GM21390 (cell line): Measurements from ENCODE around the gene CAMK1G.

Source experiments
- ATAC-seq: cut with Tn5 transposase; IDR thresholded peaks from one replicate; pipeline ENCODE4 v1.9.1; 2021; ENCODE audit not compliant: unreplicated experiment

The CAMK1G gene

DNA sequence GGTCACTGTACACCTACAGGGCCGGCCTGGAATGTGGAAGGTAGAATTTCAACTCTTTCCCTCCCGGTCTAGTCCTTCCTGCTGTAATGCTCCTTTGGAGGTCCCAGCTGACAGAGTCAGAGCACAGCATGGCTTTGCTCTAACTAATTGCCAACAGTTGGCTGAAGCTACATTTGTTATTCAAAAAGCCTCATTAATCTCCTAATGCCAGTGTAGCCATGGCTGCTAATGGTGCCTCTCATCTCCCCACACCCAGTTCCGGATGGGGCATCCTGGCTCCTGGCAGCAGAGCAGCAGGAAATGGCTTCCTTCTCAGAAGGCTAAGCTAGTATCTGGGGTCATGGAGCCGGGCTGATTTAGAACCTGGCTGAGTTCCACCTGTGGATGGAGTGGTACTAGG, 18.7 kb upstream of the CAMK1G start:
- ATAC-seq, result no peak

DNA sequence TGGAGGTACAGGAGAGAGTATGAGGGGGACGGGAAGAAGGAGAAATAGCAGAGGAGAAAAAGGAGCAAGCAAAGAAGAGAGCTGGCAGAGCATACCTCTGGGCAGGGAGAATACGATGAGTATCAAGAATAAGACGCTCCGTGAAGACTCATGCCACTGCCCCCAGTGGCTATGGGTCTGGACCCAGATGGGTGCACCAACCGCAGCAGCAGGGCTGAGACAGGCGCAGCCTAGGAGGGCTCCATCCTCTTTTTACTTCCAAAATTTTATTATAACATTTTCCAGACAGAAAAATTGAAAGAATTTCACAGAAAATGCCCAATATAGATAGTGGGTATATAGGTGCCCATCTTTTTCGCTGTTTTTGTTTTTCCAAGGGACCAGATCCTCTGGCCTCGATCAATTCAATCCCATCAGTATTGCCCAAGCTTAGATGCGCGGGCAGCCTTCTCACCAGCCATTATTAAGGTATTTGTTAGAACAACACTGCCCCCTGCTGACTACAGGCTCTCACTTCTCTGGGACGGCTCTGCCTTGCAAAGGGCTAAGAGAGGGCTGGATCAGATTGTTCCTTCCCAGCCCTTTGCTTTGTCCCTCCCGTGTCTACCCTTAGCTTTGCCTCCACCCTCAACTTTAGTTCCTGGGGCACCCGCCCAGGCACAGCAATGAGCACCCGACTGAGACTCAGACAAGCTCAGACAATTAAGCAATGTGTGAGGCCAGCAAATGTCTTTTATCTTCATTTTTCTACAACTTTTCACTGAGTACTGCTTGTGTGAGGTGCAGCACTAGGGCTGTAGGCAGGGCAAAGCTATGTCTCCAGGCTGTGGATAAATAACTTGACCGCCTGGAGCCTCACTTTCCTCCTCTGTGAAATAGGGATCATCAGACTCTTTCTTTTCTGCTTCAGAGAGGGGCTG, 17.5 kb upstream of the CAMK1G start:
- peak; percentile 93 for ATAC-seq

DNA sequence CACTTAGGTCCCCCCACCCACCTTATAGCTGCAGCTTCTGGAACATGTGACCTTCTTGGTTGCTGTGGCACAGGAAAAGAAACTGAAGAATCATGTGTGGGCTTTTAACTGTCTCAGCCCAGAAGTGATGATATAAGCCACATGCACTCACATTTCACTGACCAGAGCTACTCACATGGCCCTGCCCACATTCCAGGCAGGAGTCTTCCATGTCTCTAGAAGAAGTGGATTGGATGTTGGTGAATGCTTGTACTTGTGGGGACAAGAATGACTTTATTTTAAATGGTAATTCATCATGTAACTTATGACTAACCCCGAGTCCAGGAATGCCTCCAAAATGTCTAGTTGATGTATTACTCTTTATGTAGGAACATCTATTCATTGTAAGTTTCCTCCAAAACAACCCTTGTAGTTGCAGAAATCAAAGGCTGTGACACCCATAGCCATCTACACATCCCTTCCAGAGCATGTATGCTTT, 15.8 kb upstream of the CAMK1G start:
- no peak for ATAC-seq

DNA sequence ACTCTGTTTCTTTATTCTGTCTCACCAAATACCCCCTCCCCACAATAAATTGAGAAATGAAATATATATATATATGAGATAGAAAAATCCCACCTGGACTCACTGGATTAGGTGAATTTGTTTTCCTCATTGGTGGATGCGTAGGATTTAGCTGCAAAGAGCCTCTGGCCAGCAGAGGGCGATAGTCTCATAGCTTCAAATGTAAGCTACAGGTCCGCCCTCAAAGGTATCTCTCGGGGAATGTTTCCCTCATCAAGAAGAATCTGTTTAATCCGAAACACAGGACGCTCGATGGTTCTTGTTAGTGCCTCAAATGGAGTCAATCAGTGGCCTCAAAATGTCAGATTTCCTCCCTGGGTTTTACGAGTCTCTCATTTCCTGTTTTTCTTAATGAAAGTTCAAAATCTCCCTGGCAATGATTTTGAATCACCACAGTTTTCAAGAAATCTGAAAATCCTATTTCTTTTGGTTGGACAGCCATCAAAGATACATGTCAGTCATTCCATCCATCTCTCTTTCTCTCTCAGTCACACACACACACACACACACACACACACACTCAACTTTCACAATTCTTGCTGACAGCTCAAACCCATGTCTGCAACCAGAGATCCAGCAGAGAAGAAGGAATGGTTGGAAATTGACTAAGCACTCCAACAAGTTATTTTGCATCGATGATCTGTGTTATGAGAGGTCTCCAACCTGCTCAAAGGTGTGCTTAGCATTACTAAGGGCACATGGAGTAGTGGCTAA, 13.9 kb upstream of the CAMK1G start:
- no peak for ATAC-seq

DNA sequence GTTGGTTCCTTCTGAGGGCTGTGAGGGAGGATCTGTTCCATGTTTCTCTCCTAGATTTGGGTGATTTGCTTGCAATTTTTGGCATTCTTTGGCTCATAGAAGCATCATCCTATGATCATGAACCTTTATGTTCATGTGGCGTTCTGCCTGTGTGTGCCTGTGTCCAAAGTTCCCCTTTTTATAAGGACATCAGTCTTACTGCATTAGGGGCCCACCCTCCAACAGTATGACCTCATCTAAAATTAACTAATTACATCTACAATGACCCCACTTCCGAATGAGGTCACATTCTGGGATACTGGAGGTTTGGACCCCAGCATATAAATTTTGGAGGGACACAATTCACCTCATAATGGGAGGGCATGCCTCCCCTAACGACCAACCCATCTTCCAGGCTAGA, 12.8 kb upstream of the CAMK1G start:
- no peak for ATAC-seq

DNA sequence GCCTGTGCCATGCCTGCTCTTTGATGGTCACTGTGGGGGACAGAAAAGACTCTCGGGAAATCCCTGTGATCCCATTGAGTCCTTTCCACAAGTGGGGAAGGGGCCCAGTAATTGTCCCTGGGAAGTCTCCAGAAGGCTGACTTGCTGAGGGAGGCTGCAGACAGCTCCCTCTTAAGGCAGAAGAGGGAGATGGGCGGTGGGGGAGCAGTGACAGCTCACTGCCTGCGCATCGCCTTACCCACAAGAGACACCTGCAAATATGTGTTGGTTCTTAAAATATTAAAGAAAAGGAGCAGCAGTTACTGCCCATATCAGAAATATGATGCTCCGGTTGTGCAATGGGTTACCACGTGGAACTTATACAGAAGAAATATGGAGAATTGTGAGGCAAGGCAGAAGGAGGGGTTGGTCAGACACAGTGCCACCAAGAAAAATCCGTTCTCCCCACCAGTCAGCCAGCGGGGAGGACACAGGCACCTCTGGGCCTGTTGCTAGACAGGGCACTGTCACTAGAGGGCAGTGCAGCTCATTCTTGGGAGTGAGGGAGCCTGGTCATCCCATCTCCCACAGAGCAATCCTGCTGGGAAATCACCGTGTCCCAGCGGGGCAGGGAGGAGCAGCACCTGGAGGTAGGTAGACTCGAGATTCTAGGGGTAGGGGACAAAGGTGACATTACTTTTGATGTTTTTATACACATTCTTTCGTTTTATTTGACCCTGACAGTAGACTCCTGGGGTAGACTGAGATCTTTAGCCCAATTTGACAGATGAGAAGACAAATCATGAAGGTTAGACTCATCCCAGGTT, 6.9 kb upstream of the CAMK1G start:
- peak; percentile 79 for ATAC-seq

DNA sequence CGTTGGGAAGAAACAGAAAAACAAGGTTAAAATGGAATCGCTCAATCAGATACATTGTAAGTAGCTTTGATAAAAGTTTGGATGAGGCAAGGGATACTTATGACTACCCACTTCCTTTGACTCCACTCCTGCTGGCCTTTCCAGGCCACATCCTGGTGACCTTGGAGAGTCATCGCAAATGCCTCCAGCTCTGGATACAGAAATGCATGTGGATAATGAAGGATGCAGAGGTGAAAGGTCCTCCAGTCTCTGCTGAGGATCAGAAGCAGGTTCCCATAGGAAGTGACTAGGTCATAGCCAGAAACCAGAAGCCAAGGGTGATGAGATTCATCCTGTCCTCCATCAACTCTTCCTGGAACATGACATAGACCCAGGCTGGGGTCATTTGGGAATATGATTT, 6.2 kb upstream of the CAMK1G start:
- ATAC-seq, result no peak

DNA sequence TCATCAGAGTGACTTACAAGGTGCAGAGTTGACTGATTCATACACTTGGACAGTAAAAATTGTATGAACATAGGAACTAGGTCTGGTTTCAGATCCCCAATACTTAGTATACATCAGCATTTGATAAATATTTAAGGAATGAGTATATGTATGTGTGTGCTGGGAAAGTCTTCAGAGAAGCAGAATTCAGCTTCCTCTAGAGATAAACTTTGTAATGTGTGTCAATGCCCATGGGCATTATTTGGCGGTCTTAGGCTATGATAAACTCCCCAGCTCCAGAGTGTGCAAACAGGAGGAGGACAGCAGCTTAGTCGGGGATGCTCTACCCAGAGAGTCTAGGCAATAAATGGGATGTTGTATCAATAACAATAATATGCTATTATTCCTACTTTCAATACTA, 2.9 kb upstream of the CAMK1G start:
- ATAC-seq, result no peak

DNA sequence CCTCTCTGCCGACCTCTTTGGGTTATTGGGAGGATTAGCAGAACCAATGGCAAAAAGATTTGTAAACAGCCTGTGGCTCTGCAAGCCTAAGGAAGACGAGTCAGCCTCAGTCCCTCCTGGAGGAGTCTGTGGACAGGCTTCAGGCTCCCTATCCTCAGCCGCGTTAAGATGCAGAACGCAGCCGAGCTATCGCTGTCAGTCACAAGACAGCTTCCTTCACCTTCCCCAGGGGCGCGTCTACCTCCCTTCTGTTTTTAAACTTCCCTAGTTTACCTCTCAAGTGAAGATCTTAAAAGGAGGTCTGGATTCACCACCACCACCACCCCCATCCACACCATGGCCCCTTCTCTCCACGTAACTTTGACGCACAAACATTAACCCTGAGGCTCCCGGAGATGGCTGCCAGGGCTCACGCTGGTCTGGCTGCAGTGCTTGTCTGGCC, 738 bp downstream of the CAMK1G start:
- no peak for ATAC-seq

DNA sequence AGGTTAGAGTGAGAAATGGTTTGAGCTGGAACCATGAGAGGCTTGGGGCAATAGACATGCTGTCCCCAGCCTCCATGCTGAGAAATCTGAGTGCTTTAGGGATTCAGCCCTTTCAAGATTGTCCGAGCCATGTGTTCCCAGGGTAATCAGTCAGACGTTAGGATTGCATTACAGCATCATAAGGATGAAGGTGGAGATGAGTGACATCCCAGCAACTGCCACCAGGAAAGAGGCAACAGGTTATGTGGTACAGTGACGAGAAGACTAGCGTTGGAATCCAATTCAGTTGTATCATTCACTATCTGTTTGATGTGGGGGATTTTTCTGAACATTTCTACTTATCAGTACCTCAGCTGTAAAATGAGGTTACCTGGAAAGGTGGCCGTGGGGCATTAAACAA, 1.7 kb downstream of the CAMK1G start:
- no peak for ATAC-seq

DNA sequence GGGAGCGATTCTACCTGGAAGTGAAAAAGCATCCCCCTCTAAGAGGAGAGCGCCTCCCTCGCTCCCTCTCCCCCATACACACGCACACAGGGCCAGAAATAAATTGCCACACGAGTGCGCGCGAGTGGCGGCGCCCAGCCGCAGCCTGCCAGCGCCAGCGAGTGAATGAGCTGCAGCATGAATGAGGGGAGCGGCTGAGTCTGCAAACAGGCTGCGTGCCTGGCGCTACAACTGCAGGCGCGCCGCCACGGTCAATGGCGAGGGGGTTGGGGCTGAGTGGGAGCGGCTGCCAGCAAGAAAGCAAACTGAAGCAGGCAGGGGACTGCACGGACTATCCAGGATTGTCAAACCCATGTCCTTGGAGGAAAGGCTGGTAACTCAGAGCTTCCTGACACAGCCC, 2.2 kb downstream of the CAMK1G start:
- no peak for ATAC-seq

DNA sequence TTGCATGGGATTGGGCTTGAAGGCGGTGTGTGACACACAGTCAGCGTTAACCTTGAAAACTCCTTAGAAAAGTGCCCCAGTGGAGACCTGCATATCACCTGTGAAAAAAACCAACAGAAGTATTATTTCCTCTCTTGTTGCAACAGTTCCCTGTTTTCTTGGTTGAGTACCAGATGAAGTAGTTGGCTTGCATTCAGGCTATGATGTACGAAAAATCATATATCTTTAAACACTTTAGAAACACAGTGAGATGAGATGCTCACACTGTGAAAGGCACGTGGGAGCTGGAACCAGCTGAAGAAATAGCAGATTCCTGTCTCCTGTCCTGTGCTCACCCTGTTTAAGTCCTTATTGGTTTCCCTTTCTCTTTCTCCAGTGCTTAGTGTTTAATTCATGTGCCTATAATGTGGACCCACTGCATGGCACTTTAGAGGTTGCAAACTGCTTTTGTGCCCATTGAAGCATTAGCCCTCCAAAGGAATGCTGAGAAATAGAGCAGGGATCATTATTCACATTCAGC, 2.8 kb downstream of the CAMK1G start:
- ATAC-seq, result no peak

DNA sequence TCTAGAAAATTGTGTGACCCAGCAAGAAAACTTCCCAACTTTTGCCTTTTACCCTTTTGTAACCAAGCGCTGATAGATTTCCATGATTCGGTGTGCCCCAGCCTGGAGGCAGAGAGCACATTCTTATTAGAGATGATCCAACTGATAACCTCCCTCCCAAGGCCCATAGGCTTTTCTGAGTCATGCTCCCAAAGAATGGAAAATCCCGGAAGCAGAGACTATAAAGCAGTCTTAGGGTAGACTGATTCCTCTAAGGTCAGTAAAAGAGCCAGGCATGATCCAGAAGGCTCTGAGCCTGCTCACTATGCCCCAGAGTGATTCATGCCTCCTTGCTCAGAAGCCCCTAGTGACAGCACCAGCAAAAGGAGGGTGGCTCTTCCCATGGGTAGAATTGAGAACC, 4.3 kb downstream of the CAMK1G start:
- ATAC-seq, result no peak

DNA sequence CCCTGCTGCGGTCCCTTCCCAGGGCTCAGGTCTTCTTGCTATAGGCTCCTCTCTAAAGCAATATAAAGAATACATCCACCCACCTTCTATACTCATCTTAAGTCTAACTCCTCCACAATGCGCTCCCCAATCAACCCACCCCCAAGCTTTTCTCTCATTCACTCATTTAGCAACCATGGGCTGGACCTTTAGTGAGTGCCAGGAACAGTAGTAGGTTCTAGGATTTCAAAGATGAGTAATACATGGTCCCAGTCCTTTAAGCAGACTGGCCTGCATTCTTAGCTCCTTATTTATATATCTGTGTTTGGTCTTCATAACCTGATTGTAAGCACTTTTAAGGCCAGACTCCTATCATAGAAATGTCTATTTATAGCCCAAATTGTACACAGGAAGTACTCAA, 5.9 kb downstream of the CAMK1G start:
- ATAC-seq, result no peak

DNA sequence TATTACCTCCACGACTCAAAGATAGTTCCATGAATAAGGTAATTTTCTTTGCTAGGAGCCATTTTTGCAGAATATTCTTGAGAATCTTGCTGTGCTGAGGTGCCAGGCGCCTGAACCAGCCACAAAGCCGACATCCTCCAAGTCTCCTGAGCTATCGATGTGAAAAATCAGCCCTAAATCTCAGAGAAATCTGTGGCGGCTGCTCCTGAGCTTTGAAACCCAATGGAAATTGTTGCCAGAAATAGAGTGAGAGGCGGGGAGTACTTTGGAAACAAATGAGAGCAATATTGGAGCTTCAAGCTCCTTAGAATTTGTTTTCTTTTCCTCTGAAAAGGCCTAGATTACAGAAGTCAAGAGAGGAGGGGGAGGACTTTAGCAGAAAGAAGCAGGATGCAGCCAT, 6.3 kb downstream of the CAMK1G start:
- no peak for ATAC-seq

DNA sequence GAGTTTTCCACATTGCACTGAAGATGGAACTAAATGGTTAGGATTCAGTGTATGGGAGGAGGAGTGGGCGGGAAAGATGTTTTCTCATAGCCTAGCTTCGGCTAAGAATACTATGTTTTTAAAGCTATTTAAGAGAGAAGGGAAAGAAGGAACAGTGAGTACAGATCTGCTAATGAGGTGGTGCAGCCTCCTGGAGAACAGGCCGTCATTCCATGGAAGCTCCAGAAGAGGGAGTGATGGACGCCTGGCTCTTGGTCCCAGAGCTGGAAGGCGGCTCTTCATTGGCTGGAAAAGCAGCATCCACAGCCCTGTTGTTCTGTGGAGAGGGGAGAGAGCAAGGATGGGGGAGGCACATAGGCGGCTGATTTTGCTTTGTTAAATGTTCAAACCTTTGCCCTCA, 6.9 kb downstream of the CAMK1G start:
- ATAC-seq, result no peak

DNA sequence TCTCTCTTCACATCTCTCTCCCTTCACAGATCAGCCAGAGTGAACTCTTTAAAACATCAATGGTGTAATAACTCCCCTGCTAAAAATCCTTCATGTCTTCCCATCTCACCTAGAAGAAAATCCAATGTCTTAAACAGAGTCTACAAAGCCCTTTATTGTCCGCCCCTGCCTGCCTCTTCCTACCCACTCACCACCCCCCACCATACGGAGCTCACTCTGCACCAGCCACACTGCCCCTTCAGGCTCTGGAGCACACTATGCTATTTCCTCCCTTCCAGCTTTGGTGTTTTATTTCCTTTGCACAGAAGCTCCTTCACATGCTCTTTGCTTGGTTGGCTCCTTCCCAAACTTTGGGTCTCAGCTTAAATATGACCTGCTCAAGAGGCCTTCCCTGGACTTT, 10.2 kb downstream of the CAMK1G start:
- no peak for ATAC-seq

DNA sequence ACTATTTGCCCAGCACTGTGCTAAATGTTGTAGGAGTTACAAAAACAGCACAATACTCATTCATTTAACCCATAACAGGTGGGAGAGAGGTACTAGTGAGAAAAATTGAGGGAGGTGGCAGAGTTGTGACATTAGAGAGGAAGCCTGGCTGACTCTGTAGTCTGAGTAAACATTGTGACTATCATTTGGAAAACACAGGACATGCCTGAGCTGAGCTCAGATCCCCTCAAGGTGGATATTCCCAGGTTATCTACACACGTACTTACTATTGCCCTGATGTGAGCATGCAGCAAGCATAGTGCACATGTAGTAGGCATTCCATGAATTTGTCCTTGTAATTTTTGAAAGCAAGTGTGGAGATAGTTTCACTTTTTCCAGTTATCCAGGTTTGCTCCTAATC, 10.9 kb downstream of the CAMK1G start:
- ATAC-seq, result no peak

DNA sequence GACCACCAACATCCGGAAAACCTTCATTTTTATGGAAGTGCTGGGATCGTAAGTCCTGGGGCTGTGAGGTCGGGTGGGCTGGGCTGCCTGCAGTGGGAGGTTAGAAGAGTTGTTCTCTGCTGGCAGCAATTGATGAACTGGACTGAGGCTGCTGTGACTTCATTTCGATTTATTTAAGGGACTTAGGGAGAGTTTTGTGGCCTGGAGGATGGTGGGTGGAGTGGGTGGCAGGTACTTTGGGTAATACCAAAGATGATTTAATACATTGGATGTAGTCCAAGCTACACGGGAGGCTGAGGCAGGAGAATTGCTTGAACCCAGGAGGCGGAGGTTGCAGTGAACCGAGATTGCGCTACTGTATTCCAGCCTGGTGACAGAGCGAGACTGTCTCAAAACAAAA, 11.5 kb downstream of the CAMK1G start:
- no peak for ATAC-seq

DNA sequence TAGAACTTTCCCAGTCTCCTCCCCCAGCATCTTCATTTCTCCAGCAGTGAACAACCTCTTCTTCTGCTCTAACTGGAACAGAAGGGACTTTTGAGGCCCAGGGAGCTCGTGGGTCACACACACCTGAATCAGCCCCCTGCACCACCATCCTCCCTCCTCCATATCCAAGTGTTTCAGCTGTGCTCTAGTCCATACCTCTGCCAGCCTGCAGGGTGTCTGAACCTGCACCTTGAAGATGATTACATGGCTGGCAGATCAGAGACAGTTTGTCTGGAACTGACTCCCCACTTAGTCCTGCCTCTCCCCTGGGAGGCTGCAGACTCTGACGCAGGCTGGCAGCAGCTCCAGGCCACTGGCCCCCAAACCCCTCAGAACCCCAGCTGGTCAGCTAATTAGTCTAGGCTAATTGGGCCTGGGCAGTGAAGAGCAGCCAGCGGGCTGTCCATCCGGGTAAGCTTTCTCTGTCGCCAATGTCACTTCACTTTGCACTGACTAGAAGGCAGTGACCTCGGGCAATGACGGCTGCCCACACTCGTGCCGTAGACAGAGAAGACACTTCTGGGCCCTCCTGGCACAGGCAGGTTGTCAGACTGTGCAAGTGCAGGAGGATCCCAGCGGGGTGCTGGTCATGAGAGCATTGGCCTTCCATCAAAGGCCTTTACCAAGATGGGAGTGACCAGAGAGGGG, 12.2 kb downstream of the CAMK1G start:
- no peak for ATAC-seq

DNA sequence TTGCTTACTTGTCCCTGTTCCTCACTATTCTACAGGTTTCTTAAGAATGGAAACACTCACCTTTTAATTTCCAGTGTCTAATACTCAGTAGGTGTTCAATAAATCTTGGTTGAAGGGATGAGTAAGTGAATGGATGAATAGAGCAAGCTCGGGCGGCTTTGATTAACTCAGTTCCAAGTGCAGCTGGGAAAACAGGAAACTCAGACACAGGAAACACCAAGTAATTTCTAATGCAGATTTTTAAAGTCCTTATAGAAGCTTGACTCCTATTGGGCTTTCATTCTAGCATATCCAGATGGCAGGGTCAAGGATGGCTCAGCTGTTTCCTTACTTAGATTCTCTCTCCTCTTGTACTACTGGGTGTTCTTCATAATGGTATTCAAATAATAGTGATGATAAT, 14.0 kb downstream of the CAMK1G start:
- no peak for ATAC-seq
